Measurements from ENCODE around the gene PLA2G4E.

PLA2G4E gene

GRCh38 chr15:42020713-42021273 lies at the start of gene PLA2G4E:
Gene PLA2G4E (minus strand): TSS chr15:42021042. CDS start chr15:42021030, 12 bp downstream.
- DNase-seq, result no peak

- DNase-seq, result no peak
These were observed 49.6 kb upstream of the PLA2G4E start for GRCh38 chr15:42070279-42070975.

- no peak for DNase-seq
These were observed 48.8 kb upstream of the PLA2G4E start for GRCh38 chr15:42069496-42070278.

- DNase-seq, result no peak
These were observed 48.2 kb upstream of the PLA2G4E start for GRCh38 chr15:42069025-42069424.

GRCh38 chr15:42068601-42069000 lies 47.8 kb upstream of the PLA2G4E start:
- no peak for DNase-seq

- no peak for DNase-seq
These were observed 46.0 kb upstream of the PLA2G4E start for GRCh38 chr15:42066764-42067415.

- no peak for DNase-seq
These were observed 44.6 kb upstream of the PLA2G4E start for GRCh38 chr15:42065468-42065867.

GRCh38 chr15:42065033-42065432 lies 44.2 kb upstream of the PLA2G4E start:
- no peak for DNase-seq

GRCh38 chr15:42064271-42064670 lies 43.4 kb upstream of the PLA2G4E start:
- no peak for DNase-seq

GRCh38 chr15:42063122-42063848 lies 42.4 kb upstream of the PLA2G4E start:
- DNase-seq, result no peak

- no peak for DNase-seq
These were observed 41.5 kb upstream of the PLA2G4E start for GRCh38 chr15:42062284-42062806.

- no peak for DNase-seq
These were observed 40.0 kb upstream of the PLA2G4E start for GRCh38 chr15:42060797-42061196.

GRCh38 chr15:42060477-42060763 lies 39.6 kb upstream of the PLA2G4E start:
- no peak for DNase-seq

- no peak for DNase-seq
These were observed 39.0 kb upstream of the PLA2G4E start for GRCh38 chr15:42059661-42060476.

- DNase-seq, result no peak
These were observed 37.9 kb upstream of the PLA2G4E start for GRCh38 chr15:42058791-42059190.

GRCh38 chr15:42057799-42058646 lies 37.2 kb upstream of the PLA2G4E start:
- DNase-seq, result no peak

GRCh38 chr15:42056934-42057798 lies 36.3 kb upstream of the PLA2G4E start:
- peak; percentile 23 for DNase-seq

- DNase-seq, result no peak
These were observed 33.1 kb upstream of the PLA2G4E start for GRCh38 chr15:42053914-42054313.

- no peak for DNase-seq
These were observed 32.2 kb upstream of the PLA2G4E start for GRCh38 chr15:42053010-42053409.

Data from T1000 (cell line).